Liver (tissue), 9 donors: ENCODE measurements around the gene YDJC. TPM values are rescaled to one million over a fixed set of nuclear protein-coding genes. Genes with fewer than 3 reads are reported as not detected.

Experiments used
- DNase-seq: peaks from one replicate; pipeline ENCODE4 v3.0.0-alpha.2; 2017; ENCODE audit warnings: low spot score
- H3K27ac ChIP-seq, 2 donors: one replicate each; pipeline ENCODE4 v1.7.0; 2013; ENCODE audit warnings: inconsistent platforms in 2 of 2, low read length in 2 of 2, control low read depth in 1 of 2, low read depth in 1 of 2, mild to moderate bottlenecking in 1 of 2
- H3K27me3 ChIP-seq, 4 donors: one replicate each; pipeline versions ENCODE4 v1.6.1 to v1.7.0; 2013; ENCODE audit warnings: low read length in 3 of 4, inconsistent platforms in 1 of 4, mild to moderate bottlenecking in 1 of 4, moderate library complexity in 1 of 4; ENCODE audit not compliant: control insufficient read depth in 4 of 4, insufficient read depth in 4 of 4
- H3K36me3 ChIP-seq, 4 donors: one replicate each; pipeline versions ENCODE4 v1.6.1 to v1.7.0; 2013; ENCODE audit warnings: low read length in 3 of 4, mild to moderate bottlenecking in 3 of 4, low read depth in 1 of 4, moderate library complexity in 1 of 4; ENCODE audit not compliant: control insufficient read depth in 4 of 4, insufficient read depth in 3 of 4
- H3K4me1 ChIP-seq, 4 donors: one replicate each; pipeline versions ENCODE4 v1.6.1 to v1.7.0; 2013; ENCODE audit warnings: low read length in 3 of 4, mild to moderate bottlenecking in 3 of 4, moderate library complexity in 1 of 4; ENCODE audit not compliant: control insufficient read depth in 4 of 4, insufficient read depth in 4 of 4
- H3K4me3 ChIP-seq, 3 donors: one replicate each; pipeline versions ENCODE4 v1.6.1 to v1.7.0; 2013; ENCODE audit warnings: low read length in 3 of 3, control low read depth in 1 of 3, low read depth in 1 of 3, mild to moderate bottlenecking in 1 of 3
- H3K9ac ChIP-seq, 2 donors: one replicate each; pipeline ENCODE4 v1.7.0; 2013; ENCODE audit warnings: low read length in 2 of 2, mild to moderate bottlenecking in 2 of 2, moderate library complexity in 2 of 2, control low read depth in 1 of 2, low read depth in 1 of 2
- H3K9me3 ChIP-seq, 4 donors: one replicate each; pipeline versions ENCODE4 v1.6.1 to v1.7.0; 2013; ENCODE audit warnings: low read length in 3 of 4; ENCODE audit not compliant: control insufficient read depth in 4 of 4
- EGR1 ChIP-seq, 2 donors: IDR thresholded peaks; 2 replicates each; pipeline ENCODE4 v1.6.1; 2016 to 2018; ENCODE audit warnings: antibody characterized with exemption in 2 of 2, low read depth in 2 of 2
- FOXA1 ChIP-seq: IDR thresholded peaks from 2 replicates; pipeline ENCODE4 v1.6.1; 2016; ENCODE audit warnings: antibody characterized with exemption
- FOXA2 ChIP-seq: IDR thresholded peaks from 2 replicates; pipeline ENCODE4 v1.6.1; 2016; ENCODE audit warnings: antibody characterized with exemption
- GABPA ChIP-seq, 2 donors: IDR thresholded peaks in 1 of 2; conservative IDR thresholded peaks in 1 of 2; 2 replicates each; pipeline ENCODE4 v1.6.1; 2016; ENCODE audit warnings: antibody characterized with exemption in 2 of 2, mild to moderate bottlenecking in 1 of 2, moderate library complexity in 1 of 2
- HNF4G ChIP-seq: IDR thresholded peaks from 2 replicates; pipeline ENCODE4 v1.6.1; 2016; ENCODE audit warnings: antibody characterized with exemption
- JUND ChIP-seq, 2 donors: IDR thresholded peaks; 2 replicates each; pipeline ENCODE4 v1.6.1; 2016; ENCODE audit warnings: antibody characterized with exemption in 2 of 2
- NR2F2 ChIP-seq: IDR thresholded peaks from 2 replicates; pipeline ENCODE4 v1.6.1; 2016; ENCODE audit warnings: antibody characterized with exemption
- RAD21 ChIP-seq, 2 donors: IDR thresholded peaks; 2 replicates each; pipeline ENCODE4 v1.6.1; 2016; ENCODE audit warnings: antibody characterized with exemption in 2 of 2, mild to moderate bottlenecking in 2 of 2
- RXRA ChIP-seq, 2 donors: IDR thresholded peaks; 2 replicates each; pipeline ENCODE4 v1.6.1; 2017 to 2018; ENCODE audit warnings: antibody characterized with exemption in 2 of 2, mild to moderate bottlenecking in 1 of 2
- SP1 ChIP-seq: IDR thresholded peaks from 2 replicates; pipeline ENCODE4 v1.6.1; 2018; ENCODE audit warnings: antibody characterized with exemption, mild to moderate bottlenecking
- YY1 ChIP-seq: IDR thresholded peaks from 2 replicates; pipeline ENCODE4 v1.6.1; 2016; ENCODE audit warnings: antibody characterized with exemption, mild to moderate bottlenecking
- WGBS: extraction: QIAGEN DNeasy Blood & Tissue Kit; methylation state at CpG from one replicate; pipeline ENCODE4 v1.1.7; 2013; 5-methylcytosine and 5-hydroxymethylcytosine counted together
- polyA plus RNA-seq, 2 donors: library from polyadenylated mRNA; stranded (reverse) in 1 of 2; unstranded in 1 of 2; fragments of 200-250 nt in 1 of 2; fragments of >200 nt in 1 of 2; fragmentation: Nextera tagmentation in 1 of 2; extraction: Ambion mirVana in 1 of 2; gene quantifications; one replicate each; pipeline versions ENCODE4 v1.2.1 to v1.2.3, GENCODE V29; 2013 to 2015
- total RNA-seq, 2 donors: library from RNA; depleted of rRNA; stranded (reverse); fragments of >200 nt; gene quantifications; one replicate each; pipeline ENCODE4 v1.2.3, GENCODE V29; 2014
- TF ChIP-seq, protein P1 (sequence below): IDR thresholded peaks from 2 replicates; pipeline ENCODE4 v1.6.1; 2016; ENCODE audit warnings: antibody characterized with exemption
- TF ChIP-seq, protein P2 (sequence below): fragments of 150-350 bp; IDR thresholded peaks from 2 replicates; pipeline ENCODE4 v1.5.1; 2017; ENCODE audit warnings: improper control_type of control experiment, low read depth, low read length; ENCODE audit not compliant: missing input control
- TF ChIP-seq, protein P3 (sequence below): IDR thresholded peaks from 2 replicates; pipeline ENCODE4 v1.6.1; 2016; ENCODE audit warnings: antibody characterized with exemption
- TF ChIP-seq, protein P4 (sequence below): IDR thresholded peaks from 2 replicates; pipeline ENCODE4 v1.6.1; 2016; ENCODE audit warnings: antibody characterized with exemption, mild to moderate bottlenecking
- TF ChIP-seq, protein P5 (sequence below): IDR thresholded peaks from 2 replicates; pipeline ENCODE4 v1.6.1; 2016; ENCODE audit warnings: antibody characterized with exemption
- donor health status: healthy.
- donor health status: healthy.
- donor health status: healthy.
- donor health status: healthy.
- donor health status: healthy.

Gene YDJC
- total and polyA plus RNA-seq, 4 donors = 8.0 to 18.7 (median 8.3) TPM

DNA sequence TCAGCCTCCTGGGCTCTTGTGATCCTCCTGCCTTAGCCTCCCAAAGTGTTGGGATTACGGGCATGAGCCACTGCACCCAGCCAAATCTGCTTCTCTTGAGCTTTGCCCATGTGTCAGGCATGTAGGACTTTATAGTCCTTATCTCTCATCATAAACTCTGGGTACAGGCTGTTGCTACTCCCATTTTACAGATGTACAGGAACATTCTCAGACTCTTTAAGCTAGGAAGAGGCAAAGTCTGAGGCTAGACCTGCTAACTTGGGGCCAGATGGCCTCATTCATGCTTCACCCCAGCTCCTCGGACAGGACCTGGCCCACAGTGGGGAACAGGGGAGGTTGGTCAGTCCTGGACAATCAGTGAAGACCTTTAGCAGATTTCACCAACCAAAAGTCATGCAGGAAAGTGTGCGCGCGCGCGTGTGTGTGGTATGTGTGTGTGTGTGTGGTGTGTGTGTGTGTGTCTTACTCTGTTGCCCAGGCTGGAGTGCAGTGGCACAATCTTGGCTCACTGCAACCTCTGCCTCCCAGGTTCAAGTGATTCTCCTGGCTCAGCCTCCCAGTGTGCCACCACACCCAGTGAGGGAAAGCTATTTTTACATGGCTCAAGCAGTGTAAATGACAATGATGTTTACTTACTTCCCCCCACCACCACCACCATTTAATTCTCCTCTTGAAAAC is 23.8 kb downstream of the YDJC start:
- H3K9ac ChIP-seq = no peak overlapping the region
- no peaks in the 10 kb centered on the region for H3K4me1 ChIP-seq
- WGBS = 98% methylated on average over 7 of the region's 7 CpGs
- no peaks in the 10 kb centered on the region for H3K9me3 ChIP-seq
- H3K27ac ChIP-seq = no peak overlapping the region
- H3K36me3 ChIP-seq = peaks cover 2 to 12% (median 3%) of the 10 kb centered on the region in 4 donors
- H3K27me3 ChIP-seq = no peaks in the 10 kb centered on the region
- no peak overlapping the region for H3K4me3 ChIP-seq
- no peak for DNase-seq
- TF ChIP-seq EGR1 (IDR thresholded peaks at IDR 0.05; ENCODE audit: low read depth in 2 of 2) (no peak), SP1 (no peak), JUND (IDR thresholded peaks at IDR 0.05) (no peak), YY1 (no peak), NR2F2 (no peak), FOXA1 (no peak), GABPA (IDR thresholded peaks at IDR 0.05 in 1 of 2, conservative IDR thresholded peaks at IDR 0.05 in 1 of 2) (no peak), RXRA (IDR thresholded peaks at IDR 0.05) (no peak), FOXA2 (no peak), HNF4G (no peak)
- TF ChIP-seq, protein P1, sequence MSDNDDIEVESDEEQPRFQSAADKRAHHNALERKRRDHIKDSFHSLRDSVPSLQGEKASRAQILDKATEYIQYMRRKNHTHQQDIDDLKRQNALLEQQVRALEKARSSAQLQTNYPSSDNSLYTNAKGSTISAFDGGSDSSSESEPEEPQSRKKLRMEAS = no peak
- TF ChIP-seq, protein P2, sequence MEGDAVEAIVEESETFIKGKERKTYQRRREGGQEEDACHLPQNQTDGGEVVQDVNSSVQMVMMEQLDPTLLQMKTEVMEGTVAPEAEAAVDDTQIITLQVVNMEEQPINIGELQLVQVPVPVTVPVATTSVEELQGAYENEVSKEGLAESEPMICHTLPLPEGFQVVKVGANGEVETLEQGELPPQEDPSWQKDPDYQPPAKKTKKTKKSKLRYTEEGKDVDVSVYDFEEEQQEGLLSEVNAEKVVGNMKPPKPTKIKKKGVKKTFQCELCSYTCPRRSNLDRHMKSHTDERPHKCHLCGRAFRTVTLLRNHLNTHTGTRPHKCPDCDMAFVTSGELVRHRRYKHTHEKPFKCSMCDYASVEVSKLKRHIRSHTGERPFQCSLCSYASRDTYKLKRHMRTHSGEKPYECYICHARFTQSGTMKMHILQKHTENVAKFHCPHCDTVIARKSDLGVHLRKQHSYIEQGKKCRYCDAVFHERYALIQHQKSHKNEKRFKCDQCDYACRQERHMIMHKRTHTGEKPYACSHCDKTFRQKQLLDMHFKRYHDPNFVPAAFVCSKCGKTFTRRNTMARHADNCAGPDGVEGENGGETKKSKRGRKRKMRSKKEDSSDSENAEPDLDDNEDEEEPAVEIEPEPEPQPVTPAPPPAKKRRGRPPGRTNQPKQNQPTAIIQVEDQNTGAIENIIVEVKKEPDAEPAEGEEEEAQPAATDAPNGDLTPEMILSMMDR = no peak
- TF ChIP-seq, protein P3, sequence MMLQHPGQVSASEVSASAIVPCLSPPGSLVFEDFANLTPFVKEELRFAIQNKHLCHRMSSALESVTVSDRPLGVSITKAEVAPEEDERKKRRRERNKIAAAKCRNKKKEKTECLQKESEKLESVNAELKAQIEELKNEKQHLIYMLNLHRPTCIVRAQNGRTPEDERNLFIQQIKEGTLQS = no peak
- TF ChIP-seq, protein P4, sequence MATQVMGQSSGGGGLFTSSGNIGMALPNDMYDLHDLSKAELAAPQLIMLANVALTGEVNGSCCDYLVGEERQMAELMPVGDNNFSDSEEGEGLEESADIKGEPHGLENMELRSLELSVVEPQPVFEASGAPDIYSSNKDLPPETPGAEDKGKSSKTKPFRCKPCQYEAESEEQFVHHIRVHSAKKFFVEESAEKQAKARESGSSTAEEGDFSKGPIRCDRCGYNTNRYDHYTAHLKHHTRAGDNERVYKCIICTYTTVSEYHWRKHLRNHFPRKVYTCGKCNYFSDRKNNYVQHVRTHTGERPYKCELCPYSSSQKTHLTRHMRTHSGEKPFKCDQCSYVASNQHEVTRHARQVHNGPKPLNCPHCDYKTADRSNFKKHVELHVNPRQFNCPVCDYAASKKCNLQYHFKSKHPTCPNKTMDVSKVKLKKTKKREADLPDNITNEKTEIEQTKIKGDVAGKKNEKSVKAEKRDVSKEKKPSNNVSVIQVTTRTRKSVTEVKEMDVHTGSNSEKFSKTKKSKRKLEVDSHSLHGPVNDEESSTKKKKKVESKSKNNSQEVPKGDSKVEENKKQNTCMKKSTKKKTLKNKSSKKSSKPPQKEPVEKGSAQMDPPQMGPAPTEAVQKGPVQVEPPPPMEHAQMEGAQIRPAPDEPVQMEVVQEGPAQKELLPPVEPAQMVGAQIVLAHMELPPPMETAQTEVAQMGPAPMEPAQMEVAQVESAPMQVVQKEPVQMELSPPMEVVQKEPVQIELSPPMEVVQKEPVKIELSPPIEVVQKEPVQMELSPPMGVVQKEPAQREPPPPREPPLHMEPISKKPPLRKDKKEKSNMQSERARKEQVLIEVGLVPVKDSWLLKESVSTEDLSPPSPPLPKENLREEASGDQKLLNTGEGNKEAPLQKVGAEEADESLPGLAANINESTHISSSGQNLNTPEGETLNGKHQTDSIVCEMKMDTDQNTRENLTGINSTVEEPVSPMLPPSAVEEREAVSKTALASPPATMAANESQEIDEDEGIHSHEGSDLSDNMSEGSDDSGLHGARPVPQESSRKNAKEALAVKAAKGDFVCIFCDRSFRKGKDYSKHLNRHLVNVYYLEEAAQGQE = no peak

DNA sequence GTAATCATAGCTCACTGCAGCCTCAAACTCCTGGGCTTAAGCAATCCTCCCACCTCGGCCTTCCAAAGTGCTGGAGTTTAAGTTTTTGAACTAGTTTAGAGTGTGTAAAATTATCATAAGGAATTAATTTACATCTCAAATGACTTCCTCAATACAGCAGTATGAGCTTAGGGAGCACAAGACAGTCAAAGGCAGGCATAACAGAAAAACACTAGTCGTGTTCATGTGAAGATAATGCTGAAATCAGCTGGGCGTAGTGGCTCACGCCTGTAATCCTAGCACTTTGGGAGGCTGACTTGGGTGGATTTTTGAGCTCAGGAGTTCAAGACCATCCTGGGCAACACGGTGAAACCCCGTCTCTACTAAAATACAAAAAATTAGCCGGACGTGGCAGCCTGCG is 25.8 kb downstream of the YDJC start:
- H3K27me3 ChIP-seq = no peaks in the 10 kb centered on the region
- peaks cover 0 to 3% (median 1%) of the 10 kb centered on the region in 4 donors for H3K36me3 ChIP-seq
- H3K27ac ChIP-seq = no peak overlapping the region
- WGBS = 93% methylated on average over 9 of the region's 9 CpGs
- H3K4me1 ChIP-seq = no peaks in the 10 kb centered on the region
- no peak overlapping the region for H3K4me3 ChIP-seq
- no peak for DNase-seq
- H3K9me3 ChIP-seq = no peaks in the 10 kb centered on the region
- H3K9ac ChIP-seq = no peak overlapping the region
- TF ChIP-seq GABPA (IDR thresholded peaks at IDR 0.05 in 1 of 2, conservative IDR thresholded peaks at IDR 0.05 in 1 of 2) = no peak
- TF ChIP-seq, protein P1 = no peak
- TF ChIP-seq, protein P4 = no peak
- TF ChIP-seq, protein P5, sequence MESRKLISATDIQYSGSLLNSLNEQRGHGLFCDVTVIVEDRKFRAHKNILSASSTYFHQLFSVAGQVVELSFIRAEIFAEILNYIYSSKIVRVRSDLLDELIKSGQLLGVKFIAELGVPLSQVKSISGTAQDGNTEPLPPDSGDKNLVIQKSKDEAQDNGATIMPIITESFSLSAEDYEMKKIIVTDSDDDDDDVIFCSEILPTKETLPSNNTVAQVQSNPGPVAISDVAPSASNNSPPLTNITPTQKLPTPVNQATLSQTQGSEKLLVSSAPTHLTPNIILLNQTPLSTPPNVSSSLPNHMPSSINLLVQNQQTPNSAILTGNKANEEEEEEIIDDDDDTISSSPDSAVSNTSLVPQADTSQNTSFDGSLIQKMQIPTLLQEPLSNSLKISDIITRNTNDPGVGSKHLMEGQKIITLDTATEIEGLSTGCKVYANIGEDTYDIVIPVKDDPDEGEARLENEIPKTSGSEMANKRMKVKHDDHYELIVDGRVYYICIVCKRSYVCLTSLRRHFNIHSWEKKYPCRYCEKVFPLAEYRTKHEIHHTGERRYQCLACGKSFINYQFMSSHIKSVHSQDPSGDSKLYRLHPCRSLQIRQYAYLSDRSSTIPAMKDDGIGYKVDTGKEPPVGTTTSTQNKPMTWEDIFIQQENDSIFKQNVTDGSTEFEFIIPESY = no peak
- no peak for TF ChIP-seq YY1
- no peak for TF ChIP-seq RAD21 (IDR thresholded peaks at IDR 0.05)
- TF ChIP-seq RXRA (IDR thresholded peaks at IDR 0.05) = no peak
- TF ChIP-seq, protein P2 = no peak
- no peak for TF ChIP-seq NR2F2
- no peak for TF ChIP-seq EGR1 (IDR thresholded peaks at IDR 0.05; ENCODE audit: low read depth in 2 of 2)
- no peak for TF ChIP-seq FOXA2
- TF ChIP-seq FOXA1 = no peak
- TF ChIP-seq HNF4G = no peak
- no peak for TF ChIP-seq JUND (IDR thresholded peaks at IDR 0.05)
